Activated T-helper 2 cell treated with anti-CD3 and anti-CD28 coated beads, Interferon-gamma antibody, Interleukin-2, Interleukin-4, amounts not matched to agents 10 μg/mL and 5 μg/mL and 100 μg/mL, durations not matched to agents 14 hours and 24 hours and 36 hours (primary cell): ENCODE data around the gene SORBS2. TPM values are rescaled to one million over a fixed set of nuclear protein-coding genes. Genes with fewer than 3 reads are reported as not detected.

Source experiments
- DNase-seq: peaks from one replicate; pipeline ENCODE4 v3.0.0; 2021; ENCODE audit warnings: low spot score
- H3K27ac Mint-ChIP-seq: one replicate; pipeline ENCODE4 v1.8.0; 2021; ENCODE audit warnings: mixed read lengths
- H3K27me3 Mint-ChIP-seq: one replicate; pipeline ENCODE4 v1.8.0; 2021; ENCODE audit warnings: low read depth, mixed read lengths
- H3K36me3 Mint-ChIP-seq: one replicate; pipeline ENCODE4 v1.8.0; 2021; ENCODE audit warnings: low read depth, mixed read lengths
- H3K4me1 Mint-ChIP-seq: one replicate; pipeline ENCODE4 v1.8.0; 2021; ENCODE audit warnings: low read depth, mixed read lengths
- H3K4me3 Mint-ChIP-seq: one replicate; pipeline ENCODE4 v1.8.0; 2021; ENCODE audit warnings: low read depth, mild to moderate bottlenecking, moderate library complexity, mixed read lengths
- H3K9me3 Mint-ChIP-seq: one replicate; pipeline ENCODE4 v1.8.0; 2021; ENCODE audit warnings: mixed read lengths
- intact Hi-C: fragments of 100-400 bp; cut with micrococcal nuclease; formaldehyde crosslinking; loops from one replicate; pipeline ENCODE4 v1.15.1; 2023
- total RNA-seq: library from RNA; stranded (reverse); gene quantifications from 2 replicates; pipeline ENCODE4 v1.2.3, GENCODE V29; 2022

The SORBS2 gene
- total RNA-seq, 1 donor from 2014 or later, result not detected

DNA sequence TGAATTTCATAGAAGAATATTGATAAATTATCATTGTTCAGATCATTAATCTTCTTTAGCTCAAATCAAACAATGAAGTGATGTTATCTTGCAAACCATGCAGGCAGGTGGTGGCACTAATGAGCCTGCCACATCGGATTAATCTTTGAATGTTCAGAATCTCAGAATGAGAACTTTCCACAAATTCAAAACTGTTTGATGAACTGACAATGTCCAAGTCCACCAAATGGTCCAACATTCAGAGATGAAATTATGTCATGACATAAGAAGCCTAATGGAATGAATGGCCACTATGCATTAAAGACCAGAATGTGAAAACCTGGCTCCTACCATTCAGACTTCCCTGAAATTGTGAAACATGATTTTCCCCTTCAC, 67.5 kb downstream of the SORBS2 start:
- Mint-ChIP-seq H3K27ac (no peak overlapping the region), H3K4me1 (no peaks in the 10 kb centered on the region), H3K4me3 (no peak overlapping the region), H3K36me3 (no peaks in the 10 kb centered on the region), H3K27me3 (peaks cover 2% of the 10 kb centered on the region), H3K9me3 (no peaks in the 10 kb centered on the region)
- no peak for DNase-seq
- intact Hi-C loops, result no loop called here

DNA sequence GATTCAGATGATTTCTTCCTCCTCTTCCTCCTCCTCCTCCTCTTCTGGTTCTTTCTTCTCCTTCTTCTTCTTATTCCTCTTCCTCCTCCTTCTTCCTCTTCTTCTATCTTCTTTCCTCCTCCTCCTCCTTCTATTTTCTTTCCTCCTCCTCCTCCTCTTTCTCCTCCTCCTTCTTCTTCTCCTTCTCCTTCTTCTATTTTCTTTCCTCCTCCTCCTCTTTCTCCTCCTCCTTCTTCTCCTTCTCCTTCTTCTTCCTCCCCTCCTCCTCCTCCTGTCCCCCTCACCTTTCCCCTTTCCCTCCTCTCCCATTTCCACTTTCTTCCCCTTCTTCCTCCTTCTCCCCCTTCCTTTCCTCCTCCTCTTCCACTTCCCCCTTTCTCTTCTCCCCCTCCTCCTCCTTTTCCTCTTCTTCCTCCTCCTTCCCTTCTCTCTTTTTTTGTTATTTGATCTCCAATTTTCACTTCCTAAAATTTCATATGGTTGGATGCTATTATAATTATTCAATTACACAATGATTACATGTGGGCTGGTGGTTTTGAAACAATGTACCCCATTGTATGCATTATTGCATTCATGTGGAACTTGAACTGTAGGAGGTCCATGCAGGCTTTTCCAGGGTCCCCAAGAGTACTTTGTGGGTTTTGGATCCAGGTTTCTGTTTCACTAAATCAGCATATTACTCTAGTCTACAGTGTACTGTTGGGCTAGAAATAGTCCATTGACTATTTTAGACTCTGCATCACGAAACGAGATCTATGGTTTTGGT, 68.1 kb downstream of the SORBS2 start:
- no peaks in the 10 kb centered on the region for H3K36me3 Mint-ChIP-seq
- H3K9me3 Mint-ChIP-seq, result no peaks in the 10 kb centered on the region
- no peaks in the 10 kb centered on the region for H3K4me1 Mint-ChIP-seq
- peaks cover 2% of the 10 kb centered on the region for H3K27me3 Mint-ChIP-seq
- intact Hi-C loops, result no loop called here
- no peak overlapping the region for H3K27ac Mint-ChIP-seq
- DNase-seq, result no peak
- H3K4me3 Mint-ChIP-seq, result no peak overlapping the region

DNA sequence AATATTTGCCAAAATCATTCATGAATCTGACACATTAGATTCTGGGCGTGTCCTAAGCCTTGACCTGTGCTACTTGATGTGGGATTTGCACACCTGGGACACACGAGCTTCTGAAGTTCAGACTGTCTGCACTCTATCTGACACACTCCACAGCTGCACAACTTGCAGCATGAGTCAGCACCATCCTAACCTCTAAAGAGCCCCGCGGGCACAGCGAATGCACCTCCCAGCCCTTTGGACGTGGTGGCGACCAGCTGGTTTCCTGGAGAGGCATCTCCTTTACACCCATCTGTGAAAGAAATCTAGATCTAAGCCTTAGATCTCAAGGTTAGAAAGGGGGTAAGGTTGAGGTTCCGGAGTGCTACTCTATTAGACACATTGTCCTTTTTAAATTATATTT, 69.2 kb downstream of the SORBS2 start:
- no peak for DNase-seq
- Mint-ChIP-seq H3K36me3 (no peaks in the 10 kb centered on the region), H3K4me1 (no peaks in the 10 kb centered on the region), H3K9me3 (no peaks in the 10 kb centered on the region), H3K4me3 (no peak overlapping the region), H3K27ac (no peak overlapping the region), H3K27me3 (peaks cover 2% of the 10 kb centered on the region)
- intact Hi-C loops, result no loop called here

DNA sequence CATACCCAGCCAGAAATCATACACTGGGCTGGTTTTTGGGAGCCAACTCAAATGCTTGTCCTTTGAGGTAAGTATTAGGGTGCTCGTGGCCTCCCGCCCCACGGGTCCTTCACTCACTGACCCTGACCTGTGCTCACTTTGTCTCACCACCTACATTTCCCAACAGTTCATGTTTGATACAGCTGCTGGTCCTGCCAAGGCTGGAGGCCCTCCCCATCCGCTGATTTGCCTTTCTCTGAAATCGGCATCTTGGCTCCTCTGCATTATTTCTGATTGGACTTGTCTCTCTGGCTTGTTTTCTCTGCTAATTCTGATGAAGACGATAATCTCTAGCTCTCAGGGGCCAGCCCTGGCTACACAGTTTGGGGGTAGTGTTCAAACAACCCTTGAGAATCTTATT, 70.2 kb downstream of the SORBS2 start:
- H3K27me3 Mint-ChIP-seq, result peaks cover 2% of the 10 kb centered on the region

DNA sequence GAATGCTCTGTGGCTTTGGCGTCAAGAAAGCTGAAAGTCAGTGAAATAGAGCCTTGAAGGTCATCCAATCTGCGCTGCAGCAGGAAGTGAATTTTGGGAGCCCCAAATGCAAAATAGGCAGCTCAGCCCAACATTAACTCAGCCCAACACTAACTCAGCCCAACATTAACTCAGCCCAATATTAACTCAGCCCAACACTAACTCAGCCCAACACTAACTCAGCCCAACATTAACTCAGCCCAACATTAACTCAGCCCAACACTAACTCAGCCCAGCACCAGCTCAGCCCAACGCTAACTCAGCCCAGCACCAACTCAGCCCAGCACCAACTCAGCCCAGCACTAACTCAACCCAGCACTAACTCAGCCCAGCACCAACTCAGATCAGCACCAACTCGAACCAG, 71.5 kb downstream of the SORBS2 start:
- Mint-ChIP-seq H3K4me3 (no peak overlapping the region), H3K36me3 (no peaks in the 10 kb centered on the region), H3K9me3 (no peaks in the 10 kb centered on the region), H3K27me3 (peaks cover 2% of the 10 kb centered on the region), H3K27ac (no peak overlapping the region), H3K4me1 (no peaks in the 10 kb centered on the region)
- intact Hi-C loops, result no loop called here
- no peak for DNase-seq

More for the DNA sequence above, 70.2 kb downstream of the SORBS2 start:
- Mint-ChIP-seq H3K4me1 (no peaks in the 10 kb centered on the region), H3K36me3 (no peaks in the 10 kb centered on the region), H3K4me3 (no peak overlapping the region), H3K27ac (no peak overlapping the region), H3K9me3 (no peaks in the 10 kb centered on the region)
- DNase-seq, result no peak
- intact Hi-C loops, result no loop called here

DNA sequence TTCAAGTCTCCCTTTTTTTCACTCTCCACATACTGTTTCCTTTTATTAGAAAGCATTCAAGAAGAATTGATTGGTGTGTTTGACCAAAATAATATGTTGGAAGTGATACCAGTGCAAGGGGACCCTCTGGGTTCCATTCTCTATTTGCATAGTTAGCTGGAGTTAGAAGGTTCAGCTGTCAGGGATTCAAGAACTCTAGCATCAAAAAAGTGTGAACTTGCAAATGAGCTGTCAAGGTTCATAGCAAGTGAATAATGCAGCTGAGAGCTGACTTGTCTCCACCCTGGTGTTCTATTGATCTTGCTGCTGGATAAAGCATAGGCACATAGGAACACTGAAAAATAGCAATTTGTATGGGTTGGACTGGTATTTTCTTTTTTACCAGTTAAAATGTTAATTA, 73.2 kb downstream of the SORBS2 start:
- peaks cover 4% of the 10 kb centered on the region for H3K27me3 Mint-ChIP-seq

DNA sequence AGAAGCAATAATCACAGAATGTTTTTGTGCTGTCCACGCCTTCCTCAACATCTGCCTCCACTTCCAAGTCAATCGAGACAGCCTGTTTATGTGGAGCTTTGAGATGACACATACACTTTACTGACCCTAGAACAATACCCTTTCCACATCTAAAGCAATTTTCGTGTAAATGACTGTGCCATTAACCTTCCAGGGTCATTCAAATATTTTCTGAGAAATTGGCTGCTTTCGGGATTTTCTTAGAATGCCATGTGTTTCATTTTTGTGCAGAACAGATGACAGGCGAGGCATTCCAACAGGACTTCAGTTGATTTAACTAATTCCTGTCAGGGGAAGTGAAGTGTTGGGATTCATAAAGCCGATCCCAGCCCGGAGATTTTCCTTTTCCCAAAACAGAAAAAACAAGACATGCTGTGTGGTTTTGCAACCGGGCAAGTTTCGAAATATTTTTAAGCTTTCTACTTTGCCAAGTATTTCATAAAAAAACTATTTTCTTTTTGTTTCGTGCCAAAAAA, 73.9 kb downstream of the SORBS2 start:
- DNase-seq, result no peak
- Mint-ChIP-seq H3K4me3 (no peak overlapping the region), H3K4me1 (no peaks in the 10 kb centered on the region), H3K36me3 (no peaks in the 10 kb centered on the region), H3K27me3 (peaks cover 4% of the 10 kb centered on the region), H3K27ac (no peak overlapping the region), H3K9me3 (no peaks in the 10 kb centered on the region)
- intact Hi-C loops, result no loop called here

More for the DNA sequence above, 73.2 kb downstream of the SORBS2 start:
- H3K4me1 Mint-ChIP-seq, result no peaks in the 10 kb centered on the region
- no peak for DNase-seq
- H3K9me3 Mint-ChIP-seq, result no peaks in the 10 kb centered on the region
- H3K36me3 Mint-ChIP-seq, result no peaks in the 10 kb centered on the region
- H3K4me3 Mint-ChIP-seq, result no peak overlapping the region
- no peak overlapping the region for H3K27ac Mint-ChIP-seq
- intact Hi-C loops, result no loop called here

DNA sequence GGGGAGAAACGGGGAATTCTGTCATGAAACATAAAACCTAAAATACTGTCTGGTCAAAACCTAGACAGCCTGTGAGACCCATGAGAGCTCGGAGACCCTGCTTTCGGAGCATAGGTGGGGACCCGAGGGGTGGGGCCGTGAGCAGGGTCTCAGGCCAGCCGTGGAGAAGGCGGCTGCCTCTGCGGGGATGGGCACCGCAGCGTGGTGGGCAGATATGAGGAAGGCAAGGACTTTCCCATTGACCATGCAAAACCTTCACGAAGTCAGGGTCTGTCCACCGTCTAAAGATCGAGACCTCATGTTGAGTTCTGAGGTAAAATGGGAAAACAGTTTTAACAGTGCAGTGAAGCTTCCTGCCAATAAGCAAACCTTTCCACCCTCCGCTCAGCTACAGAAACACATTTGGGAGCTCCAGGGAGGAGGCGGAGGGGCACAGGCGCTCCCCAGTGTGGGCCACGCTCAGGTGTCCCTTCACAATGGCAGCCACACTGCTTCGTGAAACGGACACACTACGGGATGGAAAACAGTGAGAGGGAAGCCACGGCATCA, 74.4 kb downstream of the SORBS2 start:
- Mint-ChIP-seq H3K9me3 (no peaks in the 10 kb centered on the region), H3K27me3 (peaks cover 4% of the 10 kb centered on the region), H3K4me1 (no peaks in the 10 kb centered on the region), H3K36me3 (no peaks in the 10 kb centered on the region), H3K4me3 (no peak overlapping the region), H3K27ac (no peak overlapping the region)
- no peak for DNase-seq
- intact Hi-C loops, result no loop called here

DNA sequence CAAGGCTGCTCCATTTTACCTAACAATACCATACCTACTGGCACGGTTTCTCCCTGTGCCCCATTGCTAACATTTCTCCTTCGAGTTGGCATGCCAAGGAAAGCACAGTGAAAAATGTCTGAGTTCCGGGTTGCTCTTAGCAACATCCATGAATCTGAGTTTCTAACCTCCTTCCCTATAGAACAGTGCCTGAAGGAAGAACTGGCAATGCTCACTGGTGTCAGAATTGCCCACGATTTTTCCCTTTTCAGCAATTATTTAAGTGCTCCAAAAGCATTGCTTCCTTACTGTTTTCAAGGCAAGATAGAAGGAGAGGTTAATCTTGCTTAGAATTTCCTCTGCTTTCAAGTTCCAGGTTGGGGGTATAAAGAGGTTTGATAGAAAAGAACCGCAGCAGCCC, 75.1 kb downstream of the SORBS2 start:
- no peaks in the 10 kb centered on the region for H3K4me1 Mint-ChIP-seq
- H3K4me3 Mint-ChIP-seq, result no peak overlapping the region
- H3K9me3 Mint-ChIP-seq, result no peaks in the 10 kb centered on the region
- intact Hi-C loops, result no loop called here
- H3K27me3 Mint-ChIP-seq, result peaks cover 4% of the 10 kb centered on the region
- no peak overlapping the region for H3K27ac Mint-ChIP-seq
- no peaks in the 10 kb centered on the region for H3K36me3 Mint-ChIP-seq
- DNase-seq, result no peak

DNA sequence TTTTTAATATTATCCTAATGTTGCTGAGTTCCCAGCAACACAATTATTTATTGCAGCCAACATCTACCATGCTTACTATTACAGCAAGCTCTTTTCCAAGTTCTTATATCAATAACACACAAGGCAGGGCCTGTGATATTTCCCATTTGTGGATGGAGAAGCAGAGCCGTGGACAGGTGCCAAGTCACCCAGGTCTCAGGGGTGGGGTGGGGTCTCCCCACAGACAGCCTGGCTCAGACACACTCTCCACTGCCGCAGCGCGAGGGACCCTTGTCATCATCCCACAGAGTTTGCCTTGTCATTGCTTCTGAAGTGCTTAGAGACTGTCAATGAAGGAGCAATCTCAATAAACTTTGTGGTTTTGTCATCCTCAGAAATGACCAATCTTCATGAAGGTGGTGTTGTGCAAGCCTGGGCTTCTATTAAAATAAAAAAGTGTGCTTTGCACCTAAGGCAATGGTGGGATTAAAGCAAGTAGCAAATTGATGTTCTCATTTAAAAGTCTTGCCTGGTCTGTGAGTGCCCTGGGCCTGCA, 76.1 kb downstream of the SORBS2 start:
- DNase-seq, result no peak
- Mint-ChIP-seq H3K4me3 (no peak overlapping the region), H3K36me3 (no peaks in the 10 kb centered on the region), H3K4me1 (no peaks in the 10 kb centered on the region), H3K9me3 (no peaks in the 10 kb centered on the region), H3K27me3 (peaks cover 4% of the 10 kb centered on the region), H3K27ac (no peak overlapping the region)
- intact Hi-C loops, result no loop called here

DNA sequence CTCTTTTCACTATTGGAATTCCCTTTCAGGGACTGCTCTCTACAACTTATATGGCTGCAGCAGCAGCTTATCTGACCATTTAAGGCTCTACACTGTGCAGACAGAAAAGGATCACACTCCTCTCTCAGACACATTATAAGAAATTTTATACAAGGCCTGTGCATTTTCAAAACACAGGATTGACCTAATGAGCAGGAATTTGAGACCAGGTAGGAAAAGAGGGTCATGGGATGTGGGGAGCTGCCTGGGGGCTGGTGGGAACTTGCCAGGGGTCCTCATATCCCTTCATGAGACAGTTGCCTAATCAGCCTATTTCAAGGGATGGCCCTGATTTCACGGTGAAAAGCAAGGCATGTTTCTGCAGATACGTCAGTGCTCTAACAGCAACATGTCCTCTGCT, 77.1 kb downstream of the SORBS2 start:
- H3K4me3 Mint-ChIP-seq, result no peak overlapping the region
- intact Hi-C loops, result no loop called here
- DNase-seq, result no peak
- no peaks in the 10 kb centered on the region for H3K36me3 Mint-ChIP-seq
- H3K9me3 Mint-ChIP-seq, result no peaks in the 10 kb centered on the region
- no peak overlapping the region for H3K27ac Mint-ChIP-seq
- no peaks in the 10 kb centered on the region for H3K4me1 Mint-ChIP-seq
- peaks cover 4% of the 10 kb centered on the region for H3K27me3 Mint-ChIP-seq

DNA sequence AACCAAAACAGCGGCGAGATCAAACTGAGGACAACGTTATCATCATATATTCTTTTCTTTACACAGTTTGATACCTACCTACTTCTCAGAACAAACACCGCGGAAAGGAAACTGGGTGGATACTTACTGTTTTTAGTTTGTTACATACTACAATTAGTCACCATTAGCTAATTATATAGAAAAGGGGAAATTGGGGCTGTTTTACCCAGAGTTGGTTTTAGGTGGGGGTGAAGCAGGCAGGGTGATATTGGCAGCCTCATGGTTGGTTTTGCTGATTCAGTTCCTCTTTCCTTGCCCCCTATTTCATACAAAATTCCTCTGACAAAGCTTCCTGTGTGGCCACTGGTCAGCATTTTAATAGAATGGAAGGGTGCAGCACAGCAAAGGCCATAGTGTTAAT, 77.8 kb downstream of the SORBS2 start:
- no peaks in the 10 kb centered on the region for H3K36me3 Mint-ChIP-seq
- H3K4me3 Mint-ChIP-seq, result no peak overlapping the region
- H3K27ac Mint-ChIP-seq, result no peak overlapping the region
- intact Hi-C loops, result no loop called here
- H3K27me3 Mint-ChIP-seq, result peaks cover 4% of the 10 kb centered on the region
- no peak for DNase-seq
- no peaks in the 10 kb centered on the region for H3K9me3 Mint-ChIP-seq
- H3K4me1 Mint-ChIP-seq, result no peaks in the 10 kb centered on the region

DNA sequence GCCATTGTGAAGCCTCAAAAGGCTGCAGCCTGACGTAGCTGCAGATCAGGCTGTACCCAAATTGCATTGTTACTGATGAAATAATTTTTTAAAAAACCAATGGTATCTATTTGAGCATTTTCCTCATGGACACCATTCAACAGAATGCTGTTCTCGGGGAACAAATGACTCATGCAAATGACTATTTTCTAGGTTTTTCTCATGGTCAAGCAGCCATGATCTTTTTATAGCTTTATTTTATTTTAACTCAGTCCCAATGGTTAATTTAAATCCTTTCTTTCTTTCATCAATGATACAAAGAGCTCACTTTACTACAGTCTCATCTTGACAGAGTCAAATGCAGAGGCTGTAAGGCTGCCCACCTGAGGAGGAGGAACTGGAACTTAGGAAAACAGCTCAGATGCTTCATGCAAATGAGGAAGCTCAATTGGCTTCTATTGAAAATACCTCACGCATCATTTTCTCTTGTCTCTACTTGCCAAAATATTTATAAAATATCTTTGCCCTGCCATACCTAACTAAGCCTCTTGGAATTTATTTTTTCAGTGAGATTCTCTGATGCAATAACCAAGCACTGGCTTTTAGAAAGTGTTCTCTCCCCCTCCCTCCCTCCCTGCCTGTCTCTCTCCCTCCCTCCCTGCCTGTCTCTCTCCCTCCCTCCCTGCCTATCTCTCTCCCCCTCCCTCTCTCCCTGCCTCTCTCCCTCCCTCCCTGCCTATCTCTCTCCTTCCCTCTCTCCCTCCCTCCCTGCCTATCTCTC, 81.0 kb downstream of the SORBS2 start:
- no peaks in the 10 kb centered on the region for H3K36me3 Mint-ChIP-seq
- no peaks in the 10 kb centered on the region for H3K9me3 Mint-ChIP-seq
- intact Hi-C loops, result no loop called here
- H3K27me3 Mint-ChIP-seq, result peaks cover 6% of the 10 kb centered on the region
- H3K27ac Mint-ChIP-seq, result no peak overlapping the region
- H3K4me1 Mint-ChIP-seq, result no peaks in the 10 kb centered on the region
- DNase-seq, result no peak
- H3K4me3 Mint-ChIP-seq, result no peak overlapping the region
